ENCODE results near the gene CHEK2.

- no peak for TF ChIP-seq CTCF (conservative IDR thresholded peaks at IDR 0.05)
- no peak for TF ChIP-seq ZFX (IDR thresholded peaks at IDR 0.05)
These were observed 38.7 kb upstream of the CHEK2 start for GRCh38 chr22:28780296-28780695.

Data from C4-2B (cell line).